ENCODE data around the gene TIGD3. TPM values are rescaled to one million over a fixed set of nuclear protein-coding genes. Genes with fewer than 3 reads are reported as not detected.

The TIGD3 gene
- total RNA-seq, 2 donors from 2014 or later, result 0.21 to 0.45 TPM

GRCh38 chr11:65380460-65381119 is 26.0 kb downstream of the TIGD3 start:
- no peaks in the 10 kb centered on the region for H3K36me3 Mint-ChIP-seq (ENCODE audit: low read depth)
- no peaks in the 10 kb centered on the region for H3K9me3 ChIP-seq (ENCODE audit: control insufficient read depth, low read length, poor library complexity, severe bottlenecking)
- peak overlapping the region; percentile 100 for H3K27ac Mint-ChIP-seq
- no peaks in the 10 kb centered on the region for H3K27me3 Mint-ChIP-seq
- no peak for DNase-seq
- peaks cover 31% of the 10 kb centered on the region for H3K4me1 Mint-ChIP-seq
- ATAC-seq, result no peak
- peak overlapping the region; percentile 93 for H3K4me3 Mint-ChIP-seq

DNA sequence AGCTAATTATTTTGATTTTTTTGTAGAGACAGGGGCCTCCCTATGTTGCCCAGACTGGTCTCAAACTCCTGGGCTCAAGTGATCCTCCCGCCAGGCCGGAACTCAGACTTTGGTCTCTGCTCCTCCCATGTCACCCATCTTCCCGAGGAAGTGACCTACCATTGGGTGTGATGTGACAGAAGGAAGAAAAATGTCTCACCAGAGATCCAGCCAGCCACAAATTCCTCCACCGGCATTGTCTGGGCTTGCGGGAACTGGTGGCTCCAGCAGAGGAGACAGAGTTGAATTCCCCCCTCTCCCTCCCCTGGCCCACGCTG is 27.1 kb downstream of the TIGD3 start:
- no peaks in the 10 kb centered on the region for H3K9me3 ChIP-seq (ENCODE audit: control insufficient read depth, low read length, poor library complexity, severe bottlenecking)
- Mint-ChIP-seq H3K4me3 (peak overlapping the region; percentile 93), H3K27ac (peak overlapping the region; percentile 100), H3K36me3 (ENCODE audit: low read depth) (no peaks in the 10 kb centered on the region), H3K27me3 (no peaks in the 10 kb centered on the region), H3K4me1 (peaks cover 31% of the 10 kb centered on the region)
- ATAC-seq (no peak), DNase-seq (no peak)

DNA sequence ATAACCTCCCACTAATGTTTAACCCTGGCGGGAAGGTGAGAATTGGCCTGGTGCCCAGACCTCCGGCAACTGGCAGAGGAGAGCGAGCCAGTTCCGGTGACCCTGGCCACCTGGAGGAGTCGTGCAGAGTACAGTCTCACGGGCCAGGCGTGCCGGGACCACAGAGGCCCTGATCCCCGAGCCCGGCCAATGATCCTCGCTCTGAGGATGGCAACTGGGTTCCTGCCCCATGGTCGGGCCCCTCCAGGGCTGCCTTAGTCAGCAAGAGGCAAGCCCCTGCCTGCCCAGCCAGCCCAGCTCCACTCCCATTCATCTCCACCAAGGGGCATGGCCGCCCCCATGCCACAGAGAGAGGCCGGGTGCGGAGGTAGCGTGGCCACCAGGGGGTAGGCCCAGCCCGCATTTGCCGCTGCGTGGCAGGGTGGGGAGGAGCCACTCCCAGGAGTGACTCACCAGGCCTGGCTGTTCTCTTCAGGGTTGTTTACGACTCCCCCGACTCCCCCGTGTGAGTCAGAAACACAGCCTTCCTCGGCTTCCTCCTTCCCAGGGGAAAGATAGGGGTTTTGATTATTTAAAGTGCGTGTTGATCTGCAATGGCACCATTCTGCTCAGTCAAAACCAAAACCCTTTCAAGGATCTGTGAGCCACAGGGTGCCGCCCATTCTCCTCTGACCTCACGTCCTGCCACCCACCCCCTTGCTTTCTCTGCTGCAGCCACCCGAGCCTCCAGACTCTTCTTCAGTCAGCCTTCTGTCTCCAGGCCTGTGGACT is 27.7 kb downstream of the TIGD3 start, which contains the start of gene SLC25A45:
SLC25A45 (minus strand) TSS at position 614 of the 771 bp plus-strand sequence. CDS start 695 bp downstream, outside the sequence.
- Mint-ChIP-seq H3K27me3 (no peaks in the 10 kb centered on the region), H3K4me1 (peaks cover 36% of the 10 kb centered on the region), H3K4me3 (peak within 1 kb of the TSS; percentile 93), H3K27ac (peak within 1 kb of the TSS; percentile 100), H3K36me3 (ENCODE audit: low read depth) (no peaks in the 10 kb centered on the region)
- ATAC-seq (peak; percentile 91), DNase-seq (peak; percentile 82 to 89 (median 83))
- H3K9me3 ChIP-seq (ENCODE audit: control insufficient read depth, low read length, poor library complexity, severe bottlenecking), result no peaks in the 10 kb centered on the region

DNA sequence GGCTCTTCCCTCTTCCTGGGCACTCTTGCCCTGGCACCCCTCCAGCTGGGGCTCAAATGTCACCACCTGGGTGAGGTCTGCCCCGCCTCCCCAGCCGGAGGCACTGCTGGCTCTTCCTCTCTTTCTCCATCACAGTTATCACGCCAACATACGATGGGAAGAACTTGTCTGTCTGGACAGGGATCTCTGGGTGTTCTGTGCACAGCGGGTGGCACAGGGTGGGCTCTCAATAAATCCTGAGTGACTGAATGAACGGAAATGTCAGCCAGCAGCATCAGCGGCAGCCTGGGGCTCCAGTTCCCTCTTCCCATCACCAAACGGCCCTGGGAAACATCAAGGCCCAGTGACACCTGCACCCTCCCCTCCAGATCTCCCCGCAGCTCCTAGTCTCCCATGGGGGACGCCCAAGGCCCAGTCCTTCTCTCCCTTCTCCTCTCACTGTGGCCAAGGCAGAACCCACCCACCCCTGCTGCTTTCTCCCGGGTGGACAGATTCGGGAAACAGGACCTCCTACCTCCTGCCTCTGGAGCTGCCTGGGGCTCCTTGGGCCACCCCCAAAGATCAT is 28.3 kb downstream of the TIGD3 start:
- Mint-ChIP-seq H3K27me3 (no peaks in the 10 kb centered on the region), H3K4me3 (peak overlapping the region; percentile 93), H3K36me3 (ENCODE audit: low read depth) (no peaks in the 10 kb centered on the region), H3K4me1 (peaks cover 37% of the 10 kb centered on the region), H3K27ac (peak overlapping the region; percentile 100)
- no peak for ATAC-seq
- no peaks in the 10 kb centered on the region for H3K9me3 ChIP-seq (ENCODE audit: control insufficient read depth, low read length, poor library complexity, severe bottlenecking)
- DNase-seq, result no peak

DNA sequence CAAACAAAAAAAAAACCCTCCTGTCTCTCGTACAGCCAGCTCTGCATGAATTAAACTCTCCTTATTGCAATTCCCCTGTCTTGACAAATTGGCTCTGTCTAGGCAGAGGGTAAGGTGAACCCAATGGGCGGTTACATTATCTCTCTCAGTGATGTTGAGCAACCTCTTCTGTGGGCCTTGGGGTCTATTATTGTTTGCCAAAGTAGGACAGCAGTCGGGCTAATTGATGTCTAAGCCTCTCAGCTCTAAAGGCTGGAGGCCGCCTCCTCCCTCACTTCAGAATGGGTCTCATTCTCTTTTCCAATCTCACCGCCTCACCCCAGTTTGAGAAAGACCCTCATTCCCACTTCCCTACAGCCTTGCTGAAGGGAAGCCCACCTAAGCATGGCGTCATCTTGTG is 29.2 kb downstream of the TIGD3 start:
- H3K4me3 Mint-ChIP-seq, result peak overlapping the region; percentile 83
- no peaks in the 10 kb centered on the region for H3K9me3 ChIP-seq (ENCODE audit: control insufficient read depth, low read length, poor library complexity, severe bottlenecking)
- peaks cover 42% of the 10 kb centered on the region for H3K4me1 Mint-ChIP-seq
- H3K27ac Mint-ChIP-seq, result peak overlapping the region; percentile 100
- DNase-seq (no peak), ATAC-seq (no peak)
- H3K27me3 Mint-ChIP-seq, result no peaks in the 10 kb centered on the region
- H3K36me3 Mint-ChIP-seq (ENCODE audit: low read depth), result no peaks in the 10 kb centered on the region

DNA sequence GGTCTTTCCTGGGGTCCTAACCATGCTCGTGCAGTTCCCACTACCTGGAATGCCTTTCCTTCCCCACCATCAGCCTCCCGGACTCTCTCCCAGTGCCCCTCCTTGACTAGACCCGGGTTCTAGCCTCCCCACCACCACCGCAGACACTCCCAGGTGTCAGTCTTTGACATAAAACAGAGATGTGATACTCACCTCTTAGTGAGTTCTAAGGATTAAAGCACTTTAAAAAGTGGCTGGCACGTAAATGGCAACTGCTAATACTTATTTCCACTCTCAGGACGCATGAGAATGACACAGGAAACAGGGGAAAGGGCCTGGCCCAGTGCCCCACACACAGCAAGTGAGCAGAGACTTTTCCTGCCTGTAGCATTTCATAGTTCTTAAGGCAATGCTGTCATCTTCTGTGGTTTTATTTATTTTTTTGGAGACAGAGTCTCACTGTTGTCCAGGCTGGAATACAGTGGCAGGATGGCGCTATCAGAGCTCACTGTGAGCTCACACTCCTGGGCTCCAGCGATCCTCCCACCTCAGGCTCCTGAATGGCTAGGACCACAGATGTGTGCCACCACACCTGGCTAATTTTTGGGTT is 29.8 kb downstream of the TIGD3 start:
- DNase-seq (no peak), ATAC-seq (no peak)
- H3K9me3 ChIP-seq (ENCODE audit: control insufficient read depth, low read length, poor library complexity, severe bottlenecking), result no peaks in the 10 kb centered on the region
- peak overlapping the region; percentile 83 for H3K4me3 Mint-ChIP-seq
- no peaks in the 10 kb centered on the region for H3K36me3 Mint-ChIP-seq (ENCODE audit: low read depth)
- peak overlapping the region; percentile 100 for H3K27ac Mint-ChIP-seq
- peaks cover 48% of the 10 kb centered on the region for H3K4me1 Mint-ChIP-seq
- no peaks in the 10 kb centered on the region for H3K27me3 Mint-ChIP-seq

GRCh38 chr11:65386307-65387140 is 32.0 kb downstream of the TIGD3 start, which contains the start of gene FRMD8:
TSS of gene FRMD8 (plus strand) at chr11:65386637. CDS start at chr11:65387037, 400 bp downstream.
- ATAC-seq (peak; percentile 68), DNase-seq (peak; percentile 85 to 94 (median 89))
- Mint-ChIP-seq H3K36me3 (ENCODE audit: low read depth) (no peaks in the 10 kb centered on the region), H3K4me3 (peak within 1 kb of the TSS; percentile 96), H3K27ac (peak within 1 kb of the TSS; percentile 100), H3K27me3 (no peaks in the 10 kb centered on the region), H3K4me1 (peaks cover 57% of the 10 kb centered on the region)
- no peaks in the 10 kb centered on the region for H3K9me3 ChIP-seq (ENCODE audit: control insufficient read depth, low read length, poor library complexity, severe bottlenecking)

GRCh38 chr11:65388731-65389130 is 34.2 kb downstream of the TIGD3 start:
- H3K9me3 ChIP-seq (ENCODE audit: control insufficient read depth, low read length, poor library complexity, severe bottlenecking), result no peaks in the 10 kb centered on the region
- peak overlapping the region; percentile 96 for H3K4me3 Mint-ChIP-seq
- H3K36me3 Mint-ChIP-seq (ENCODE audit: low read depth), result peaks cover 4% of the 10 kb centered on the region
- no peak for DNase-seq
- peaks cover 52% of the 10 kb centered on the region for H3K4me1 Mint-ChIP-seq
- peak overlapping the region; percentile 93 for H3K27ac Mint-ChIP-seq
- H3K27me3 Mint-ChIP-seq, result no peaks in the 10 kb centered on the region
- no peak for ATAC-seq

- no peak for DNase-seq
- no peaks in the 10 kb centered on the region for H3K27me3 Mint-ChIP-seq
- no peak for ATAC-seq
- no peaks in the 10 kb centered on the region for H3K9me3 ChIP-seq (ENCODE audit: control insufficient read depth, low read length, poor library complexity, severe bottlenecking)
- peak overlapping the region; percentile 96 for H3K4me3 Mint-ChIP-seq
- H3K27ac Mint-ChIP-seq, result peak overlapping the region; percentile 93
- H3K4me1 Mint-ChIP-seq, result peaks cover 45% of the 10 kb centered on the region
- peaks cover 4% of the 10 kb centered on the region for H3K36me3 Mint-ChIP-seq (ENCODE audit: low read depth)
These were observed 34.9 kb downstream of the TIGD3 start for GRCh38 chr11:65389294-65389980.

GRCh38 chr11:65390099-65390941 is 35.8 kb downstream of the TIGD3 start:
- H3K9me3 ChIP-seq (ENCODE audit: control insufficient read depth, low read length, poor library complexity, severe bottlenecking), result no peaks in the 10 kb centered on the region
- H3K27ac Mint-ChIP-seq, result no peak overlapping the region
- peaks cover 40% of the 10 kb centered on the region for H3K4me1 Mint-ChIP-seq
- DNase-seq, result no peak
- H3K36me3 Mint-ChIP-seq (ENCODE audit: low read depth), result peaks cover 4% of the 10 kb centered on the region
- H3K27me3 Mint-ChIP-seq, result no peaks in the 10 kb centered on the region
- no peak for ATAC-seq
- peak overlapping the region; percentile 77 for H3K4me3 Mint-ChIP-seq

DNA sequence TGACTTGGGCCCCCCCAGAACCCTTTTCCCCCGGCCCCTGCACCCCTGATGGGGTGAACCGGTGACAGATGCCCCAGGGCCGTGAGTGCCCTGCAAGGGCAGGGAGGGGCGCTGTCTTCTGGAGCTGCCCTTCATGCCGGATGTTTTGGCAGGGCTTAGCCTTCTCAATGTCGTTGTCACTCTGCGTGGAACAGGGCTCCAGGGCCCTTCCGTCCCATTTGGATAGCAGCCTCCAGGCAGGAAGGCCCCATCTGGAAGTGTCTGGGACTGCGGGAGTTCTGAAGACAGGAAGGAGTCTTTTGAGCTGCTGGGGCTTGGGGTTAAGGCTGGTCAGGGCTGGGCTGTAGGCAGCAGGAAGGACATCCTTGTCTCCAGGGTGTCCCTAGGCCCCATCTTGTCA is 36.4 kb downstream of the TIGD3 start:
- Mint-ChIP-seq H3K27me3 (no peaks in the 10 kb centered on the region), H3K4me1 (peaks cover 38% of the 10 kb centered on the region), H3K4me3 (peak overlapping the region; percentile 77), H3K27ac (no peak overlapping the region), H3K36me3 (ENCODE audit: low read depth) (peaks cover 4% of the 10 kb centered on the region)
- DNase-seq (no peak), ATAC-seq (no peak)
- H3K9me3 ChIP-seq (ENCODE audit: control insufficient read depth, low read length, poor library complexity, severe bottlenecking), result no peaks in the 10 kb centered on the region

Data from T-helper 17 cell (primary cell).